Measurements from ENCODE around the gene NANS.
A peak's percentile ranks its signal among the peaks of the same experiment; 100 is the strongest.
"Not testable (repeated sequence)": the region's sequence is repeated elsewhere in the genome, so short reads cannot be mapped to it uniquely, and the experiment has no call there.

Gene NANS

GRCh38 chr9:98080326-98080725 lies 23.8 kb downstream of the NANS start:
- no peak for DNase-seq

- no peak for DNase-seq
Observed at GRCh38 chr9:98080780-98081179, 24.2 kb downstream of the NANS start.

GRCh38 chr9:98081477-98082219 lies 25.1 kb downstream of the NANS start:
- no peak for DNase-seq

GRCh38 chr9:98083061-98083501 lies 26.5 kb downstream of the NANS start:
- DNase-seq, result no peak

GRCh38 chr9:98083566-98084183 lies 27.1 kb downstream of the NANS start:
- DNase-seq, result no peak

GRCh38 chr9:98084396-98084795 lies 27.9 kb downstream of the NANS start:
- no peak for DNase-seq

- DNase-seq, result no peak
Observed at GRCh38 chr9:98085058-98085457, 28.5 kb downstream of the NANS start.

GRCh38 chr9:98085944-98086343 lies 29.4 kb downstream of the NANS start:
- no peak for DNase-seq

- no peak for DNase-seq
Observed at GRCh38 chr9:98086461-98086860, 29.9 kb downstream of the NANS start.

- DNase-seq, result peak; percentile 74
Observed at GRCh38 chr9:98087420-98088354, 31.2 kb downstream of the NANS start.

- not testable (repeated sequence) for DNase-seq
Observed at GRCh38 chr9:98090674-98091073, 34.1 kb downstream of the NANS start.

- DNase-seq, result no peak
Observed at GRCh38 chr9:98091735-98092612, 35.4 kb downstream of the NANS start.

GRCh38 chr9:98092613-98092931 lies 36.0 kb downstream of the NANS start:
- no peak for DNase-seq

GRCh38 chr9:98094316-98094715 lies 37.8 kb downstream of the NANS start:
- no peak for DNase-seq

GRCh38 chr9:98094851-98095250 lies 38.3 kb downstream of the NANS start:
- no peak for DNase-seq

- no peak for DNase-seq
Observed at GRCh38 chr9:98095401-98095800, 38.9 kb downstream of the NANS start.

GRCh38 chr9:98096091-98096490 lies 39.6 kb downstream of the NANS start:
- DNase-seq, result no peak

- no peak for DNase-seq
Observed at GRCh38 chr9:98097836-98098235, 41.3 kb downstream of the NANS start.

GRCh38 chr9:98099346-98099745 lies 42.8 kb downstream of the NANS start:
- DNase-seq, result no peak

- no peak for DNase-seq
Observed at GRCh38 chr9:98099898-98100297, 43.4 kb downstream of the NANS start.

GRCh38 chr9:98100456-98100855 lies 43.9 kb downstream of the NANS start:
- no peak for DNase-seq

- no peak for DNase-seq
Observed at GRCh38 chr9:98101416-98101815, 44.9 kb downstream of the NANS start.

- DNase-seq, result no peak
Observed at GRCh38 chr9:98101868-98102273, 45.3 kb downstream of the NANS start.
